ENCODE data around the gene RBPMS2.

RBPMS2 gene

GRCh38 chr15:64813075-64813474 lies 37.7 kb upstream of the RBPMS2 start:
- H2AFZ ChIP-seq (ENCODE audit: low read depth, low read length), result no peak overlapping the region
- no peaks in the 10 kb centered on the region for H3K79me2 ChIP-seq (ENCODE audit: insufficient read depth, low read length)
- H3K27ac ChIP-seq (ENCODE audit: low read length), result no peak overlapping the region
- ATAC-seq (ENCODE audit: insufficient read depth, low read depth), result no peak
- H3K27me3 ChIP-seq (ENCODE audit: insufficient read depth, low read length, poor library complexity), result no peaks in the 10 kb centered on the region
- no peak for TF ChIP-seq EZH2 (IDR thresholded peaks at IDR 0.05; ENCODE audit: borderline replicate concordance, low read depth, low read length, severe bottlenecking)
- no peak overlapping the region for H3K4me2 ChIP-seq (ENCODE audit: insufficient read depth, low read length)
- peaks cover 3% of the 10 kb centered on the region for H3K36me3 ChIP-seq (ENCODE audit: insufficient read depth, low read length)
- no peaks in the 10 kb centered on the region for H3K4me1 ChIP-seq (ENCODE audit: insufficient read depth, low read length)
- no peak overlapping the region for H3K9ac ChIP-seq (ENCODE audit: low read depth, low read length)
- DNase-seq, result no peak
- no peaks in the 10 kb centered on the region for H3K9me3 ChIP-seq (ENCODE audit: insufficient read depth, low read length, severe bottlenecking)
- H3K4me3 ChIP-seq (ENCODE audit: low read depth in 1 of 2, low read length in 2 of 2), result no peak overlapping the region
- no peaks in the 10 kb centered on the region for H4K20me1 ChIP-seq (ENCODE audit: insufficient read depth, low read length)

GRCh38 chr15:64810497-64811326 lies 35.3 kb upstream of the RBPMS2 start:
- no peaks in the 10 kb centered on the region for H3K36me3 ChIP-seq (ENCODE audit: insufficient read depth, low read length)
- ATAC-seq (ENCODE audit: insufficient read depth, low read depth) (no peak), DNase-seq (no peak)
- no peak overlapping the region for H2AFZ ChIP-seq (ENCODE audit: low read depth, low read length)
- H3K4me2 ChIP-seq (ENCODE audit: insufficient read depth, low read length), result no peak overlapping the region
- H3K27me3 ChIP-seq (ENCODE audit: insufficient read depth, low read length, poor library complexity), result no peaks in the 10 kb centered on the region
- H3K27ac ChIP-seq (ENCODE audit: low read length), result no peak overlapping the region
- H4K20me1 ChIP-seq (ENCODE audit: insufficient read depth, low read length), result no peaks in the 10 kb centered on the region
- no peak overlapping the region for H3K9ac ChIP-seq (ENCODE audit: low read depth, low read length)
- no peaks in the 10 kb centered on the region for H3K4me1 ChIP-seq (ENCODE audit: insufficient read depth, low read length)
- H3K79me2 ChIP-seq (ENCODE audit: insufficient read depth, low read length), result no peaks in the 10 kb centered on the region
- no peaks in the 10 kb centered on the region for H3K9me3 ChIP-seq (ENCODE audit: insufficient read depth, low read length, severe bottlenecking)
- H3K4me3 ChIP-seq (ENCODE audit: low read depth in 1 of 2, low read length in 2 of 2), result no peak overlapping the region
- TF ChIP-seq CTCF (IDR thresholded peaks at IDR 0.05; ENCODE audit: borderline replicate concordance, extremely low read depth, low read length, poor library complexity, severe bottlenecking) (no peak), EZH2 (IDR thresholded peaks at IDR 0.05; ENCODE audit: borderline replicate concordance, low read depth, low read length, severe bottlenecking) (no peak)

DNA sequence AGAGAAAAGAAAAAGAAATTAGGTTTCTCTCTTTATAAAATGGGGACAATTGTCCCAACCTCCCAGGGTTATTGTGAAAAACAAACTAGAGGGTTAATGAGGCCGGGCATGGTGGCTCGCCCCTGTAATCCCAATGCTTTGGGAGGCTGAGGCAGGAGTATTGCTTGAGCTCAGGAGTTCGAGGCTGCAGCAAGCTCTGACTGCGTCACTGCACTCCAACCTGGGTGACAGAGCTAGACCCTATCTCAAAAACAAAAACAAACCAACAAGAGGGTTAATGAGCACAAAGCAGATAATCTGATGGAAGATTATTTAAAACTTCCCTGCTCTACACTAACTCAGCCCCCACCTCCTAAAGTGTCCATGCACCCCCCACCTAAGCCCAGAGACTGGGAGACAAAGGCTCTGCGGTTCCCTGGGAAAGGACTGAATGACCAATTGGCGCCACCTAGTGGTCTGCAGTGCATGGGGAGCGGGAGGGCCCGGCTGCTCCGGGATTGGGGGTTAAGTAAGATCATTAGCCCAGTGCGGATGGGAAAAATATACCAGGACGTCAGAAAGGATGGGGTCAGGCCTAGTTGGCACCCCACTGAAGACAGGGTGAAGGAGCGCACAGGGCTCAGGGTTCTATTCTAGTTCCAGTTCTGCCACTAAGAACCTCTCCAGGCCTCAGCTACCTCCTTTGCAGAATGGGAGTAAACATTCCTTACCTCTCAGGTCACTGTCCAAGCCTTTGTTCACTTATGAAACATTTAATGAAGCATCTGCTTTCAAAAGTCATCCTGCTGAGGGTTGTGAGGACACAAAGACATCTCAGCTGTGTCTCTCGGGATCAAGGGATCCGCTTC lies 34.5 kb upstream of the RBPMS2 start:
- Histone ChIP-seq H4K20me1 (ENCODE audit: insufficient read depth, low read length) (no peaks in the 10 kb centered on the region), H3K36me3 (ENCODE audit: insufficient read depth, low read length) (no peaks in the 10 kb centered on the region), H3K79me2 (ENCODE audit: insufficient read depth, low read length) (no peaks in the 10 kb centered on the region), H3K27me3 (ENCODE audit: insufficient read depth, low read length, poor library complexity) (no peaks in the 10 kb centered on the region), H3K9me3 (ENCODE audit: insufficient read depth, low read length, severe bottlenecking) (no peaks in the 10 kb centered on the region), H3K4me2 (ENCODE audit: insufficient read depth, low read length) (no peak overlapping the region), H2AFZ (ENCODE audit: low read depth, low read length) (no peak overlapping the region), H3K4me1 (ENCODE audit: insufficient read depth, low read length) (no peaks in the 10 kb centered on the region), H3K27ac (ENCODE audit: low read length) (no peak overlapping the region), H3K4me3 (ENCODE audit: low read depth in 1 of 2, low read length in 2 of 2) (no peak overlapping the region), H3K9ac (ENCODE audit: low read depth, low read length) (no peak overlapping the region)
- TF ChIP-seq CTCF (IDR thresholded peaks at IDR 0.05; ENCODE audit: borderline replicate concordance, extremely low read depth, low read length, poor library complexity, severe bottlenecking), result peak; percentile 93
- no peak for TF ChIP-seq EZH2 (IDR thresholded peaks at IDR 0.05; ENCODE audit: borderline replicate concordance, low read depth, low read length, severe bottlenecking)
- DNase-seq (peak; percentile 72), ATAC-seq (ENCODE audit: insufficient read depth, low read depth) (peak; percentile 91)

All from DND-41 (cell line).